DOHH2 (cell line): ENCODE results near the gene MFAP4.

ENCODE experiments used
- H3F3A ChIP-seq: fragments of 200-600 bp; sonication (generic), shearing (Covaris generic); 2 replicates; pipeline ENCODE4 v1.6.0; 2016; ENCODE audit warnings: antibody characterized with exemption, mild to moderate bottlenecking; ENCODE audit not compliant: control insufficient read depth, insufficient read depth
- H3K27ac ChIP-seq: fragments of 200-600 bp; sonication (generic); 2 replicates; pipeline ENCODE4 v1.5.1; 2014; ENCODE audit warnings: low read depth, mild to moderate bottlenecking, low read length, moderate library complexity
- H3K27me3 ChIP-seq: fragments of 200-600 bp; sonication (generic); 2 replicates; pipeline ENCODE4 v1.6.1; 2014; ENCODE audit warnings: mild to moderate bottlenecking, low read length, mixed read lengths; ENCODE audit not compliant: control insufficient read depth
- H3K36me3 ChIP-seq: fragments of 200-600 bp; sonication (generic); 2 replicates; pipeline ENCODE4 v1.6.1; 2014; ENCODE audit warnings: mild to moderate bottlenecking, low read length, moderate library complexity, mixed read lengths; ENCODE audit not compliant: control insufficient read depth
- H3K4me1 ChIP-seq: fragments of 200-600 bp; sonication (generic); 2 replicates; pipeline ENCODE4 v1.6.1; 2014; ENCODE audit warnings: mild to moderate bottlenecking, low read length, mixed read lengths; ENCODE audit not compliant: control insufficient read depth
- H3K4me2 ChIP-seq: fragments of 200-600 bp; sonication (generic); 2 replicates; pipeline ENCODE4 v1.6.0; 2014; ENCODE audit warnings: mild to moderate bottlenecking, low read length, moderate library complexity
- H3K4me3 ChIP-seq: fragments of 200-600 bp; sonication (generic); 2 replicates; pipeline ENCODE4 v1.5.1; 2014; ENCODE audit warnings: mild to moderate bottlenecking, low read length, mixed read lengths
- H3K79me2 ChIP-seq: fragments of 200-600 bp; sonication (generic); 2 replicates; pipeline ENCODE4 v1.6.1; 2014; ENCODE audit warnings: mild to moderate bottlenecking, low read length, mixed read lengths; ENCODE audit not compliant: control insufficient read depth
- H3K9me2 ChIP-seq: fragments of 200-600 bp; sonication (generic); replicated peaks from 2 replicates; pipeline ENCODE4 v1.6.1; 2014; ENCODE audit warnings: mild to moderate bottlenecking, low read length, mixed read lengths; ENCODE audit not compliant: control insufficient read depth
- H3K9me3 ChIP-seq: fragments of 200-600 bp; sonication (generic); 2 replicates; pipeline ENCODE4 v1.6.1; 2014; ENCODE audit warnings: antibody characterized with exemption, low read length, mixed read lengths; ENCODE audit not compliant: control insufficient read depth, insufficient read depth
- H4K20me1 ChIP-seq: fragments of 200-600 bp; sonication (generic); 2 replicates; pipeline ENCODE4 v1.6.0; 2014; ENCODE audit warnings: low read depth, mild to moderate bottlenecking, antibody characterized with exemption, low read length, moderate library complexity; ENCODE audit not compliant: control insufficient read depth, insufficient read depth
- EZH2phosphoT487 ChIP-seq: fragments of 200-600 bp; sonication (generic); IDR thresholded peaks from 2 replicates; pipeline ENCODE4 v1.6.1; 2017; ENCODE audit warnings: borderline replicate concordance, mild to moderate bottlenecking, antibody characterized with exemption, low read length, moderate library complexity, mixed read lengths
- TF ChIP-seq, protein P1 (sequence below): fragments of 200-600 bp; sonication (generic); IDR thresholded peaks from one replicate; pipeline ENCODE4 v1.5.1; 2014; ENCODE audit warnings: antibody characterized with exemption, mild to moderate bottlenecking, low read depth, low read length; ENCODE audit not compliant: poor library complexity, severe bottlenecking

MFAP4 gene

DNA sequence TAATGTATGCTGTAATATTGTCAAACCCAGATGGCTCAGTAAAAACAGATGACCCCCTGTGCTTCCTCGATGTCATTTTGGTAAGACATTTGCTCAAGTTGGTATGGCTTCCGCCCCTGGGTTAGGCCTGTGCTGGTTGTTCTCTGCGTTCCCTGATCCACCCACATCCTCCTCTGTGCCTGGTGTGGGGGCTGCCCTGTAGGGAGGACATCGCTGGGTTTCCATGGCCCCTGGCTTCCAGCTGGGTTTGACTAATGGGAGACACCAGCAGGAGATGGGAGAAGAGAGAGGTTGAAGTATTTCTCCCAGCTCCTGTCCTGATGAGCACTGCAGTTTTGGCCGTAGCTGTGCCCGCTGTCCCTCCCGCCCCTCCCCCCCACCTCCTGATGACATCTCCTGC, 4.4 kb upstream of the MFAP4 start:
- TF ChIP-seq EZH2phosphoT487: no peak
- TF ChIP-seq, protein P1, sequence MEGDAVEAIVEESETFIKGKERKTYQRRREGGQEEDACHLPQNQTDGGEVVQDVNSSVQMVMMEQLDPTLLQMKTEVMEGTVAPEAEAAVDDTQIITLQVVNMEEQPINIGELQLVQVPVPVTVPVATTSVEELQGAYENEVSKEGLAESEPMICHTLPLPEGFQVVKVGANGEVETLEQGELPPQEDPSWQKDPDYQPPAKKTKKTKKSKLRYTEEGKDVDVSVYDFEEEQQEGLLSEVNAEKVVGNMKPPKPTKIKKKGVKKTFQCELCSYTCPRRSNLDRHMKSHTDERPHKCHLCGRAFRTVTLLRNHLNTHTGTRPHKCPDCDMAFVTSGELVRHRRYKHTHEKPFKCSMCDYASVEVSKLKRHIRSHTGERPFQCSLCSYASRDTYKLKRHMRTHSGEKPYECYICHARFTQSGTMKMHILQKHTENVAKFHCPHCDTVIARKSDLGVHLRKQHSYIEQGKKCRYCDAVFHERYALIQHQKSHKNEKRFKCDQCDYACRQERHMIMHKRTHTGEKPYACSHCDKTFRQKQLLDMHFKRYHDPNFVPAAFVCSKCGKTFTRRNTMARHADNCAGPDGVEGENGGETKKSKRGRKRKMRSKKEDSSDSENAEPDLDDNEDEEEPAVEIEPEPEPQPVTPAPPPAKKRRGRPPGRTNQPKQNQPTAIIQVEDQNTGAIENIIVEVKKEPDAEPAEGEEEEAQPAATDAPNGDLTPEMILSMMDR: no peak
- Histone ChIP-seq H3K27me3 (peaks cover 44% of the 10 kb centered on the region), H3F3A (no peaks in the 10 kb centered on the region), H3K79me2 (no peaks in the 10 kb centered on the region), H3K4me3 (no peak overlapping the region), H3K9me2 (no peaks in the 10 kb centered on the region), H3K36me3 (no peaks in the 10 kb centered on the region), H3K4me1 (0 out of 2 replicates have a peak, but pooled peaks cover 3% of the 10 kb centered on the region), H3K27ac (no peak overlapping the region), H3K4me2 (no peak overlapping the region), H3K9me3 (no peaks in the 10 kb centered on the region), H4K20me1 (no peaks in the 10 kb centered on the region)

DNA sequence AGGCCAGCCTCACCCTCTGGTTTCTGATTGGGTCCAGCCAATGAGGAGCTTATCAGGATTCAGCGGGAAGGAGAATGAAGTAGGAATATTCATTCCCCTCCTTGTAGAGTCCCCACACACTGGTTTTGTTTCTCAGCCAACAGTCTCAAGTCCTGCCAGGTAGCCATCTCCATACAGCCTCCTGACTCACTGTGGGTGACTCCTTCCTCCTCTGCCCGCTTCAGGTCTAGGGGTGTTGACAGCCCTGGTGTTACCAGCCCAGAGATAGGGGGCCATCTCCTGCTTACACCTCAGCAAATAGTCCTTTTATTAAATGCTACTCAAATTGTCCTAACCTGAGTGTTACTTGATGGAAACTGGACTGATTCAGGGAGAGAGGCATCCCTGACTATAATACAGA, 4.0 kb upstream of the MFAP4 start:
- H3F3A ChIP-seq: no peaks in the 10 kb centered on the region
- 0 out of 2 replicates have a peak, but pooled peaks cover 3% of the 10 kb centered on the region for H3K4me1 ChIP-seq
- H3K4me3 ChIP-seq: no peak overlapping the region
- no peak overlapping the region for H3K4me2 ChIP-seq
- no peaks in the 10 kb centered on the region for H4K20me1 ChIP-seq
- H3K27me3 ChIP-seq: peaks cover 44% of the 10 kb centered on the region
- no peaks in the 10 kb centered on the region for H3K9me2 ChIP-seq
- H3K27ac ChIP-seq: no peak overlapping the region
- no peaks in the 10 kb centered on the region for H3K9me3 ChIP-seq
- H3K79me2 ChIP-seq: no peaks in the 10 kb centered on the region
- no peak for TF ChIP-seq EZH2phosphoT487
- TF ChIP-seq, protein P1: no peak
- no peaks in the 10 kb centered on the region for H3K36me3 ChIP-seq

DNA sequence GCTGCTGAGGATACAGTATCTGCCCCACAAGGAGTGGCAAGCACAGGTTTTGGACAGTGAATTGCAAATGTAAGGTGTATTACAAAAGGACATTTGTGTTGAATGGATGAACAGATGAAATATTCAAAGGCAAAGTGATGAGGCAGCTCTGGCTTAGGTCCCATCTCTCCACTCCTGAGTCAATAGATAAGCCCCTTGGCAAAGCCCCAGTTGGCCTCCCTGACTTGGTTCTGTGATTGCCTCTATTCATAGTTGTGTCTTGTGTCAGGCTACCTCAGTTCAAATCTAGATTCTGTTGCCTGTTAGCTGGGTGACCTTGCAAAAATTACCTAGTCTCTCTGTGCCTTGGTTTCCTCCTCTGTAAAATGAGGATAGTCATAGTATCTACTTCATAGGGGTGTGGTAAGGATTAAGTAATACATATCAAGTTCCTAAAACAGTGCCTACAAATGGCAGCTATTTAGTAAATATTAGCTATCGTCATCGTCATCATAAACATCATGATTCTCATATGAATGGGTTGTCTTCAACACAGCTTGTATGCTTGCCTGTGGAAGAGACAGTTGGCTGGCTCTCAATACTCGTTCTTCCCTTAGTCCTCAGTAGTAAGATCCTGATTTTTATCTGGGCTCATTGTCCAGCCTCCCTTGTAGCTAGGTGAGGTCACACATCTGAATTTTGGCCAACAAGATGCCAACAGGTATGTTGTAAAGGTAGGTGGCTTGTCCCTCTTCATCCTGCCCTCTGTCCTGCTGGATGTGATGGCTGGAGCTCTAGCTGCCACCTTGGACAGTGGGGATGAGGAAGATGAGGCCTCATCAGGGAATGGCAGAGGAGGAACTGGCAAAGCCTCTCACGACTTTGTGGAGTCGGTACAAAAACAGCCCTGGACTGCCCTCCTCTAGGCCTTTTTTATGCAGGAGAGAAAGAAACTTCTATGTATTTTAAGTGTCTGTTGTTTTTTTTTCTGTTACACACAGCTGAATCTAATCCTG, 2.1 kb upstream of the MFAP4 start:
- Histone ChIP-seq H3K36me3 (no peaks in the 10 kb centered on the region), H3K4me1 (0 out of 2 replicates have a peak, but pooled peaks cover 3% of the 10 kb centered on the region), H3K4me3 (no peak overlapping the region), H3F3A (no peaks in the 10 kb centered on the region), H4K20me1 (no peaks in the 10 kb centered on the region), H3K4me2 (no peak overlapping the region), H3K9me3 (no peaks in the 10 kb centered on the region), H3K9me2 (no peaks in the 10 kb centered on the region), H3K27me3 (peaks cover 35% of the 10 kb centered on the region), H3K79me2 (no peaks in the 10 kb centered on the region), H3K27ac (no peak overlapping the region)
- no peak for TF ChIP-seq EZH2phosphoT487
- TF ChIP-seq, protein P1: no peak
